ENCODE results near the gene RSBN1L.
"Not testable (repeated sequence)": the region's sequence is repeated elsewhere in the genome, so short reads cannot be mapped to it uniquely, and the experiment has no call there.

RSBN1L gene

DNA sequence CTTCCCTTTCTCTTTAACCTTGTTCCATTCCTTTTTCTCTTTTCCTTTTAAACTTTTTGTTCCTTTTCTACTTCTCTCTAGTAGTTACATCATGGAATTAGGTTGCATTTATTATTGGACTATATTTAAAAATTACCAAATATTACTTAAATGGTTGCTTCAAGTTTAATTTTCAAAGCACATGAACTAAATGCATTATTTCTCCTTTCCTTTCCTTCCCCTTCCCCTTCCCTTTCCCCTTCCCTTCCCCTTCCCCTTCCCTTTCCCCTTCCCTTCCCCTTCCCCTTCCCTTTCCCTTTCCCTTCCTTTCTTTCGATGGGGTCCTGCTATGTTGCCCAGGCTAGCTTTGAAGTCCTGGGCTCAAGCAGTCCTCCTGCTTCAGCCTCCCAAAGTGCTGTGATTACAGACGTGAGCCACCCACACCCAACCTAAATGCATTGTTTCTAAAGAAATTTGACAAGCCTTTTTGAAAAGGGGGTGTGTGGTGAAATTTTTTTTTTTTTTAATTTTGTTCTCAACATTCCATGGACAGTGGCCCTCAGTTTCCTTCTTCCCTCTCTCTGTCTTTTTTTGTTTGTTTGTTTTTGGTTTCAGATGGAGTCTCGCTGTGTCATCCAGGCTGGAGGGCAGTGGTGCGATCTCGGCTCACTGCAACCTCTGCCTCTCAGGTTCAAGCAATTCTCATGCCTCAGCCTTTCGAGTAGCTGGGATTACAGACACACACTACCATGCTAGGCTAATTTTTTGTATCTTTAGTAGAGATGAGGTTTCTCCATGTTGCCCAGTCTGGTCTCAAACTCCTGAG lies 70.7 kb downstream of the RSBN1L start:
- no peak for DNase-seq (ENCODE audit: low read depth, low spot score)

DNA sequence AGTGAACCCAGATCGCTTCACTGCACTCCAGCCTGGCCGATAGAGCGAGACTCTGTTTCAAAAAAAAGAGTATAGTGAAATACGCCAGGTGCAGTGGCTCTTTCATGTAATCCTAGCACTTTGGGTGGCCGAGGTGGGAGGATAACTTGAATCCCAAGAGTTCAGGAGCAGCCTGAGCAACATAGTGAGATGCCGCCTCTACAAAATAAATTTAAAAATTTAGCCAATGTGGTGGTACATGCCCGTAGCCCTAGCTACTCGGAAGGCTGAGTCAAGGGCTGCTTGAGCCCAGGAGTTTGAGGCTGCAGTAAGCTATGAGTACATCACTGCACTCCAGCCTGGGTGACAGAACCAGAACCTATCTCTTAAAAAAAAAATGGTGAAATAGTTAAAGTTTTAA lies 74.1 kb downstream of the RSBN1L start:
- no peak for DNase-seq (ENCODE audit: low read depth, low spot score)

DNA sequence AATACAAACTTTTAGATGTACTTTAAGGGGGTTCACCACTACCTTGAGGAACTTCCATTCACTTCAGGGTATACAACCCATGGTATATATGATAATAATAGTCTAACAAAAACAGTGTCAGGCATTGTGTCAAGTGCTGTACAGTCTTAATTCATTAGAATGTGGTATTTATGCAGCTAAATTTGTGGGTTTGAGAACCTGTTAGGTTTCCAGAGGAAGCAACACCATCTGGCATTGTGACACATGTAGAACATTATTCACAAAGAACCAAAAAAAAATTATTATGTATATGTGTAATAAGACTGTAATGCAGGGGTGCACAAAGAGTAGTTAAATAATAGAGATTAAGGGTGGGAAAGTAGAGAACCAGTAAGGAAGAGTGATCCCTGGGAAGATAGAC lies 75.6 kb downstream of the RSBN1L start:
- no peak for DNase-seq (ENCODE audit: low read depth, low spot score)

DNA sequence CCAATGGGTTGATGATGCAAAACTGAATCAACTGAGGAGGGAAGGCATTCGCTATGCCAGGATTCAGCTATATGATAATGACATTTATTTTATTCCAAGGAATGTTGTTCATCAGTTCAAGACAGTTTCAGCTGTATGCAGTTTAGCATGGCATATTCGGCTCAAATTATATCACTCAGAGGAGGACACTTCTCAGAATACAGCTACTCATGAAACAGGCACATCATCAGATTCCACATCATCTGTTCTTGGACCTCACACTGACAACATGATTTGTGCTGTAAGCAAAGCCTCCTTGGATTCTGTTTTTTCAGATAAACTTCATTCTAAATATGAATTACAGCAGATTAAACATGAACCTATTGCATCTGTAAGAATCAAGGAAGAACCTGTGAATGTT lies 82.3 kb downstream of the RSBN1L start:
- DNase-seq (ENCODE audit: low read depth, low spot score), result no peak

DNA sequence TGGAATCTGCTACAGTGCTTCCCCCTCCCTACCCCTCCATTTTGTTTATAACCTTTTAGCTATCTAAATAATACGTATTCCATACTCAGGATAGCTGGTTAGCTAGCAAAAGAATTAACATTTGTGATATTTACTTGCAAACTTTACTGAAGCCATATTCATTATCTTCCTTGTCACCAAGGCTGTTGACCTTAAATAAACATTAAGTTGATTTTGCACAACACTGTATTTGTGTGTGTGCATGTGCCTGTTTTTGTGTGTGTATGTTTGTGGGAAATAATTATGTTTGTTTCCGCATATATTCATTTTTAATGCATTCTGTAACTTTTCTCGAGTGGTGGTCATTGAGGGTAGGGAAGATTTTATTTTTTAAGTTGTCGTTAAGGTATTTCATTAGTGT lies 86.1 kb downstream of the RSBN1L start:
- DNase-seq (ENCODE audit: low read depth, low spot score), result no peak

DNA sequence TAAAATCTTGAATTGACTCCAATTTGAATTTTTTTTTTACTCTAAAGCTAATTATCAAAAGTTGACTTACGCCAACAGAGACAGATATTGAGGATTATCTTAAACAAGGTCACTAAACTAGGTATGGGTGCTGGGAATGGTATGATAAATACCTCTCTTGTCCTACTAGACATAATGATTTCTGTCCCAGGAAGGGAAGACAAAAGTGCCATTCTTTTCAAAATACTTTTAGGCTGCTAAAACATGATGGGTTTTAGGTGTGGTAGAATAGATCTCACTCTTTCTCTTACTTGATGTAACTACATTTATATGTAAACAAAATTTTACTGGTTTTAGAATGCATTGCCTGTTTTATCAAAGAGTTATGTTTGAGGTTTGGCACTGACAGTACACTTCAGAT lies 86.9 kb downstream of the RSBN1L start:
- DNase-seq (ENCODE audit: low read depth, low spot score), result no peak

DNA sequence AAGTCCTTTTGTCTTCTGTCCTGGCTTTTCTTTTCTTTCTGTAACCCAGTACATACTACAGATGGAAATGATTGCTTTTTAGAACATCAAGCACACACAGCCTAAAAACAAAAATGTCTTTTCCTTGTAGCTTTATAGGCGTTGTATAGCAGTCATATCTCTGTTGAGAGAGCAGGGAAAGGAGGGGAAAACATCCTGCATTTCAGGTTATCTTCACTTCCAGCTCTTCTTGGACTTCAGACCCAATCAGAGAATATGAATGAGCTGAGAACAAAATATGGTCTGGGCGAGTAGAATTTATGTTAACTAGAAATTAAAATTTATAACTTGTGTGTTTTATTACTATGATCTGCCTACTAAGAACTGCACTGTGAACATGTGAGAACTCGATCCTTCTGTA lies 87.3 kb downstream of the RSBN1L start:
- DNase-seq (ENCODE audit: low read depth, low spot score), result no peak

DNA sequence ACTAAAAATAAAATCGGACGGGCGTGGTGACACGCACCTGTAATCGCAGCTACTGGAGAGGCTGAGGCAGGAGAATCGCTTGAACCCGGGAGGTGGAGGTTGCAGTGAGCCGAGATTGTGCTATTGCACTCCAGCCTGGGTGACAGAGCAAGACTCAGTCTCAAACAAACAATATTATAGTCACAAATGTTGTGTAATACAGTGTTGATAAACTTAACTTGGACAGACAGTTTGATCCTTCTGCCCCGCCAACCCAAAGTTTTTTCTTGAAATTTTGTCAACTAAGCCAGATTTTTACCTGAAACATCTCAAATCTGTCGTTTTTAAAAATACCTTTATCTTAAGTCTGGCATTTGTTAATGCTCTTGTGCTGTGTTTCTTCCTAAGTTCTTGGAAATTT lies 88.2 kb downstream of the RSBN1L start:
- DNase-seq (ENCODE audit: low read depth, low spot score), result not testable (repeated sequence)

DNA sequence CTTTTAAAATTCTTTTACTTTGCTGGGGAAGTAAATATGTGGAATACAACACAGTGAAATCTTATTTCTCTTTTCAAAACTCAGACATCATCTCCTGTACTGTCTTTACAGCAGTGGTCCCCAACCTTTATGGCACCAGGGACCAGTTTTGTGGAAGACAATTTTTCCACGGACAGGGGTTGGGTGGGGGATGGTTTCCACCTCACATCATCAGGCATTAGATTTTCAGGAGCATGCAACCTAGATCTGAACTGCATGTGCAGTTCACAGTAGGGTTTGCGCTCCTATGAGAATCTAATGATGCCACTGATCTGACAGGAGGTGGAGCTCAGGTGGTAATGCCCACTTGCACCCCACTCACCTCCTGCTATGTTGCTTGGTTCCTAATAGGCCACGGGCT lies 89.8 kb downstream of the RSBN1L start:
- no peak for DNase-seq (ENCODE audit: low read depth, low spot score)

DNA sequence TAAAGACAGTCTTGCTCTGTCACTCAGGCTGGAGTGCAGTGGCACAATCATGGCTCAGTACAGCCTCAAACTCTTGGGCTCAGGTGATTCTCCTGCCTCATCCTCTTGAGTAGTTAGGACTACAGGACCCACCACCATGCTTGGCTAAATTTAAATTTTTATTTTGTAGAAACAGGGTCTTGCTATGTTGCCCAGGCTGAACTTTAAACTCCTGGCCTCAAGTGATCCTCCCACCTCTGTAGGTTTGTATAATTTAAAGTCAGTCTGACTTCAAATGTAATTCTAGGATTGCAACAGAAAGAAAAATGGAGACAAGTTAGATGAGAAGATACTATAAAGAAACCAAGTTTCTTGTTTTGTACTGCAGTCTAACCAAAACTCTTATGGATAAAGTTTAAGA lies 90.5 kb downstream of the RSBN1L start:
- DNase-seq (ENCODE audit: low read depth, low spot score), result no peak

DNA sequence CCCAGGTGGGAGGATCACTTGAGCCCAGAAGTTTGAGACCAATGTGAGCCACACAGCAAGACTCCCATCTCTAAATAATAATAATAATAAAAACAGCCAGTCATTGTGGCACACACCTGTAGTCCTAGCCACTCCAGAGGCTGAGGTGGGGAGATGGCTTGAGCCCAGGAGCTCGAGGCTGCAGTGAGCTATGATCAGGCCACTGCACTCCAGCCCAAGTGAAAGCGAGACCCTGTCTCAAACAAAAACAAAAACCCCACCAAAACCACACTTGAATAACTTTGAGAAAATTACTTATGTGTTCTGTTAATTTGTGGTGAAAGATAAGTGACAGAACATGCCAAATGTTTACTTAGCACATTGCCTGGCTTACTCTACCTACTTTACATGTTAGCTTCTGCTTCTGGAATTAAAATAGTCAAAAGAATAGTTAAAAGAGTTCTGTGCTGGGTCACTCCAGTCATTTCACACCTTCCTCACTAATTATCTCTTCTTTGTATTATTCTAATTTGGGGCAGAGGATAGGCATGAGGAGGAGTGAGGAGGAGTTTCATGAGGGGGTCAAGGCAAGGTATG lies 92.2 kb downstream of the RSBN1L start:
- DNase-seq (ENCODE audit: low read depth, low spot score), result no peak

DNA sequence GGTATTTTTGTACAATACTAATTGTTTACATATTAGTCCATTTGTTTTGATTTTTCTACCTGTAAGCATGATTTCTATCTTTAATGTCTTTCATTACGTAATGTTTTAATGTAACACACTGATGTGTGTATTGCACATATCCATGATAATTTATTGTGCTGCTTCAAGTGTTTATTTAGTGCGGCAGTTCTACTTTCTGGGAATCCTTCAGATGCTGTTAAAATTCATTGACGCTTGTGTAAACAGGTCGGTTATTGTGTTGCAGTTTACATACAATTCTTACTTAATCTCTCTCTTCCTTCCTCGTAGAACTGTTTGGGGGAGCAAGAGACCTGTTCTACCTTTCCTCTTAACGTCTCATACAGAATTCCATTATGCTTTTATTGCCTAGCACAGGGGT lies 95.1 kb downstream of the RSBN1L start:
- DNase-seq (ENCODE audit: low read depth, low spot score), result no peak

DNA sequence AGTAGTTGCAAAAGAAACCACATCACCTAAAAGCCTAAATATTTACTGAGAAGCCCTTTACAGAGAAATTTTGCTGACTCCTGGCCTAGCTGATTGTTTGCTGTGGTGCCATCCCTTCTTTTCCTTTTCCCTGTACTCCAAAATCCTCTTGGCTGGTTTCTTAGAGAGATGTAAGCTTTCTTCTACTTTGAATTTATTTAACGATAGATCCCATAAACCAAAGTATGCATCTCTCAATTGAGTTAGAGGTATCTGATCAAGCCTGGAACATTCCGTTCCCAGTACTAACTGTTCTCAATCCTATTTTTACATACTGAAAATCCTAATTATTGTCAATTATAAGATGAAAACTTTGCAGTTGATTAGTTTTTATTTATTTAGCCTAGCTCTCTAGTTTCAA lies 95.7 kb downstream of the RSBN1L start:
- DNase-seq (ENCODE audit: low read depth, low spot score), result no peak

DNA sequence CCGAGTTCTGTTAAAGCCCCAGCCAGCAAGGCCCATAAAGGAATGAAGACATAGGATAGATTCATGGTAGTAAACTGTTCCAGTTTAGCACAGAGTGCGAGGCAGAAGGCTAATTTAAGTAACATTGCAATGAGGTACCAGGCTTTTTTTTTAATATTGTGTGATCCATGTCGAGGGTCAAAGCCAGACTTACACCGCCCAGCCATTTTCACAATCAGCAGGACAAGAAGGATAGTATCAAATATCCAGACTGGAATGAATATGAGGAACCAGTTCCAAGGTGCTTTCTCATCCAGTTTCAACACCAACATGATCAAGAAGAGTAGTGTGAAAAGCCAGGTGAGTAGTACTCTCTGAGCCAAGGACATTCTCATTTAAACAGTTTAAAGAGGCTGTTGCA lies 97.7 kb downstream of the RSBN1L start:
- no peak for DNase-seq (ENCODE audit: low read depth, low spot score)

DNA sequence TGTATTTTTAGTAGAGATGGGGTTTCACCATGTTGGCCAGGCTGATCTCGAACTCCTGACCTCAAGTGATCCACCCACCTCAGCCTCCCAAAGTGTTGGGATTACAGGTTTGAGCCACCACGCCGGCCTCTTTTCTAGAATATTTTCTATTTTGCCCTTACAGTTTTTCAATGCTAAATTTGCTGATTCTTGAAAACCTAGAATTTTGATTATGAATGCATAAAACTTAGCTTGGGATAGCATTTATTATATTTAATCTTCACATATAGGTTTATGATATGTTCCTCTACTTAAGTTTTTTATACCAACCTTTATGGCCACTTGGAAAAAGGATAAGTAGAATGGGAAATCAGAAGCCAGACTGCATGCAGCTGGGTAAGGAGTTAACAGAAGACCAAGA lies 99.8 kb downstream of the RSBN1L start:
- DNase-seq (ENCODE audit: low read depth, low spot score), result no peak

DNA sequence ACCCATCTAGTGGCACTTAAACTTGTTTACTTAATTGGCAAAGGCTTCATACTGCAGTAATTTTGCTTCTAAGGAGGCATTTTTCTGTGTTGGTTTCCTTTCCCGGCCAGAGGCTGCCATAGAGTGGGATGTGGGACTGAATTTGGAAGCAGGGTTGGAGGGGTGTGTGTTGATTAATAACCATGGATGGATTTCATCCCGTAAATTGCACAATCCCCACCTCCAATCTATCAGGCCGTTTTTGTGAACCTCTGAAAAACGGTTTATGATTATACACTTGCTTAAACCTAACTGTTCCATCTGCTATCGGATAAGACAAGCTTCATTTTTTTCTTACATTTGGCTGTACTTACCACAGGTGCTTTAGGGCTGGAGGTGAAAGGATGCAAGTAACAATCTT lies 100.7 kb downstream of the RSBN1L start:
- no peak for DNase-seq (ENCODE audit: low read depth, low spot score)

DNA sequence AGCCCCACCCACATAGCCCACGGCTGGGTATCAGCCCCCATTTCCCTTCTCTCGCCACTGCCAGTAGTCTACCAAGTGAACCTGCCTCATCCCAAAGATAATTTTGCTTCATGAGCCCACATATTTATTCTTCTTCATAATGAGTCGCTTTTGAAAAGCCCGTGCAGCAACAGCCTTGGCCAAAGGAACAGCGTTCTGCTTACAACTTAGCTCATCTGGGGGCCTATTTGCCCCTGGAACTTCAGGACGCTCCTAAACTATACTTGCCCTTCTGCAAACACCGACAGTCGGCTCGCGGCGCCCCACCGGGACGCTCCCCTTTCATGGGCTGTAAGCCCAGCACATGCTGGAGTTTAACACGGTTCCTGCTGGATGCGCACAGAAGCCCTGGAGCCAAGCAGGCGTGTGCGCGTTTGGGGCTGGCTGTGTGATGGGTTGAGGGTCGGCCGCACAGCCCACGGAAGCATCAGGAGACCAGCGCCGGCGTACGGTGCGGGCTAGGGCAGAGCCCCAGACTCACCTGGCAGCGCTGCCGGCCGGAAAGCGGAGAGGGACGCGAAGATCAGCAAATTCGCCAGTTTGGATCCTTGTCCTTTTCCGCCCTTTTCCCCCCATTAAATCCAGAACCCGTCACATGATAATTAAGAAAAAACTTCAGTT lies 101.6 kb downstream of the RSBN1L start:
- DNase-seq (ENCODE audit: low read depth, low spot score), result no peak

DNA sequence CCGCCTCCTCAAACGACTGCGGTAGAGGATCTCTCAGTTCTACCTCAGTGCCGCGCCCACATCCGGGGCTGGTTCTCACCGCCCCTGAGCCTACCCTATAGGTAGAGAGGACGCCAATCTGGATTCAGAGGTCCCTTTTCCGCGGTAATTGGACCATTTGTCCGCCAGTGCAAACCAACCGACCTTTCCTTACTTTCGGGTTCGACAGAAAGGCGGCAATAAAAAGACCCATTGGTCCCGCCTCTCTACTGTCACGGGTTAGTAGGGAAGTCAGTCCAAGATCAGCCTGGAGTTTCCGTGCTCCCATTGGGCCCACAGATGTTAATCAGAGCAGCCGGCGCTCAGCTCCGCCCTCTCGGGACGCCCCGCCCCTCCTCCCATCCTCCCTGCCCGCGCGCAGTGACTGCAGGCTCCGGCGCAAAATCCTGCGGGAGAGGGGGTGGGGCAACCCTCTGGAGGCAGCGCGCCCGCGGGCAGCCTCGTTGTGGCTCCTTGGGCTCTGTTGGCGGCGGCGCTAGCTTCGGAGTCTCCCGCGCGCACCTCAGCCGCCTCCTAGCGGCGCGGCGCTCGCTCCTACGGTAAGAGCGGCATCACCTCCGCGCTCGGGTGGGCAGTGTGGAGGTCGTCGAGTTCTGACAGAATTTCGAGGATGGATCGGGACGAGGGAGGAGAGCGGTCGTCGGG lies 102.3 kb downstream of the RSBN1L start, which contains the start of the genes PHTF2 and TMEM60:
Gene PHTF2, plus strand, starts transcription at position 380 of the 684 bp plus-strand sequence.
Gene TMEM60, minus strand, starts transcription at position 41 of the 684 bp plus-strand sequence. CDS start 4,061 bp downstream, outside the sequence.
- peak; percentile 99 for DNase-seq (ENCODE audit: low read depth, low spot score)

DNA sequence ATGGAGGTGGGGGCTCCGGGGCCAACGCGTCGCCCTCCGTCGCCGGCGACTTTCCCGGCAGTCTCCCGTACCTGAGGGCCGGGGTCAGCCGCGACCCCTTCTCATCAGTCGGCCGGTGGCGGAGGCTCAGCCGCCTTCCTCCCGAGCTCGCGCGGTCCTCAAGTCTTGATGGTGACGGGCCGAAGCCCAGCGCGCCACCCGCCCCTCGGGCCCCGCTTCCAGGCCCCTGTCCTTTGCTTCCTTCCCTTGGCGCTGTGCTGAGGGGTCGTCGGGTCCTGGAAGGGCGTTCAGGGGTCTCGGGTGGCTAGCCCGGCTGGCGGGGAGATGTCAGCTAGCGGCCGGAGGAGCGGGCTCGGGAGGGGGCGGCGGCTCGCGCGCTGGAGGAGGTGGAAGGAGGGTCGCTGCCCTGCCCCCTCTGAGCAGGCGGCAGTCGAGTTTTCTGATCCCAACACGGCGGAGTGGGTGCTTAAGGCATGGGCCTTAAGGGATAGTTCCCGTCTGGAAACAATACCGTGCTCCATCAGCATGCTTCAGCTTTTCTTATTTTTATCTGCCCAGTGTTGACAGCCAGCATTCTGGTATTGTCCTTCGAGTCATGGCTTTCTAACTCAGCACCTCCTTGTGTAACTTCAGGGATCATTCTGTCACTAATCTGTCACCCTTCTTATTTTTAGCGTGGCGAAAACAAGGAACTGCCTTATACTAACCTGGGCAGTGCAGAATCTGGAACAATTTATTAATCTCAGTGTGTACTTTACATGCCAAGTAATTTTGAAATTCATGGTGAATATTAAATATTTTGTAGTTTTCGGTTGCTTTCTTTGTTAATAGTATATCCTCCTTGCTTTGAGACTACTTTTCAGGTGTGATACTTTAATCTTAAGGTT lies 103.1 kb downstream of the RSBN1L start:
- no peak for DNase-seq (ENCODE audit: low read depth, low spot score)

DNA sequence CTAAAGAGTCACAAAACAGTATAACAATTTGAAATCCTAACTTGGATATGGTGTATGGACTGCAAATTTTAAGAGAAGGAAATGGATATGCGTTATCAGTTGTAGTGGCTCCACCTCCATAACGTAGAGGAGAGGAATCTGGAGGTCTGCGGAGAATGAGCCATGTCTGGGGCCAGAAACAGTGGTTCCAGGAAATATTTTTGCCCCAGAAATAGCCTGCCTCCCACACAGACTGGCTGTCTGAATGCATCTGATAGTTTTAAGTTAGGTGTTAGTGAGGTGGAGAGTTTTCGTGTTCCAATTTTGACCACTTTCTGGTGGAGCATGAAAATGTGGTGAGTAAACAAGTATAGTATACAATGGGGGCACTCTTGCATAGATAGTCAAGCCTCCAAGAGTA lies 103.9 kb downstream of the RSBN1L start:
- DNase-seq (ENCODE audit: low read depth, low spot score), result no peak

DNA sequence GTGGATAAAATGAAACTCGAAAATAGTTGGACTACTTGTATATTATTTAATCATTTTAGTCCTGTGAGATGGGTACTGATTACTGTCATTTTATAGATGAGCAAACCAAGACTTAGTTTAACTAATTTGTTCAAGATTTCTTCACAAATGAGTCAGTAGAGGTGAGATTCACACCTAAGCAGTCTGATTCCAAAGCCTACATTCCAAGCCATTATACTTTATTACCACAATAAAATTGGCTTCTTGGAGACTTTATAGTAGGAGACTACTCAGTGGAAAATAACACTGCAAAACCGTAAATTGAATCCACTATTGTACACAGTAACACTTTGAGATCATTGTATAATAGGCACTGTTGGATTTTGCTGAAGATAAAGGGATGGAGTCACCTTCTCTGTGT lies 104.5 kb downstream of the RSBN1L start:
- no peak for DNase-seq (ENCODE audit: low read depth, low spot score)
